ENCODE measurements around the gene SFXN4. TPM values are rescaled to one million over a fixed set of nuclear protein-coding genes. Genes with fewer than 3 reads are reported as not detected.

The SFXN4 gene
- total RNA-seq, 1 experiment from 2014 or later = 21.9 TPM

GRCh38 chr10:119207713-119208552 lies 42.4 kb upstream of the SFXN4 start:
- Histone ChIP-seq H3K56ac (ENCODE audit: insufficient read length, low read depth, low read length) (no peak overlapping the region), H4K91ac (ENCODE audit: insufficient read length, low read depth, low read length) (no peak overlapping the region), H3K9ac (ENCODE audit: extremely low read depth, insufficient read length, low read length) (no peak overlapping the region), H3K4ac (ENCODE audit: low read depth, low read length) (no peak overlapping the region), H3K4me1 (ENCODE audit: insufficient read depth, low read length) (no peaks in the 10 kb centered on the region), H3K18ac (ENCODE audit: insufficient read length, low read depth, low read length) (no peak overlapping the region), H4K8ac (replicated peaks; ENCODE audit: insufficient read length, low read depth, low read length) (no peak overlapping the region), H2BK5ac (ENCODE audit: insufficient read length, low read length) (no peak overlapping the region), H3K23ac (ENCODE audit: insufficient read length, low read depth, low read length) (no peak overlapping the region), H2AFZ (ENCODE audit: low read length) (no peak overlapping the region), H3K14ac (ENCODE audit: insufficient read depth, low read length) (no peak overlapping the region; the same call in 1 of the 2 replicates), H4K5ac (ENCODE audit: insufficient read length, low read depth, low read length) (no peak overlapping the region), H2BK20ac (ENCODE audit: low read depth, low read length, poor library complexity, severe bottlenecking) (no peak overlapping the region), H3K27ac (ENCODE audit: insufficient read length, low read depth, low read length) (no peak overlapping the region), H3T11ph (ENCODE audit: low read length) (no peak overlapping the region), H2BK15ac (ENCODE audit: low read depth, low read length) (no peak overlapping the region), H4K20me1 (ENCODE audit: control insufficient read depth, insufficient read depth, insufficient read length) (no peaks in the 10 kb centered on the region), H3K27me3 (ENCODE audit: insufficient read depth, low read length) (peaks cover 12% of the 10 kb centered on the region; the same call in 1 of the 2 replicates), H3K23me2 (ENCODE audit: insufficient read length, low read depth, low read length, poor library complexity, severe bottlenecking) (peaks cover 6% of the 10 kb centered on the region), H3K79me1 (ENCODE audit: insufficient read depth, low read depth, low read length, poor library complexity, severe bottlenecking) (no peaks in the 10 kb centered on the region), H3K4me2 (ENCODE audit: insufficient read depth, insufficient read length, low read length) (peak overlapping the region; percentile 68), H2BK12ac (ENCODE audit: insufficient read length, low read depth, low read length) (no peak overlapping the region), H2AK5ac (ENCODE audit: insufficient read length, low read length) (no peak overlapping the region), H3K9me3 (ENCODE audit: control insufficient read depth, low read depth, low read length) (no peaks in the 10 kb centered on the region), H3K79me2 (ENCODE audit: insufficient read depth, low read length) (no peaks in the 10 kb centered on the region), H2BK120ac (ENCODE audit: low read depth, low read length, poor library complexity, severe bottlenecking) (no peak overlapping the region)
- no CpG with 5 or more reads among the region's 62 CpGs for WGBS (ENCODE audit: extremely low coverage, insufficient read length, low lambda C conversion rate)
- Mint-ChIP-seq H3K27me3 (ENCODE audit: low read depth) (peaks cover 24% of the 10 kb centered on the region), H3K9me3 (no peaks in the 10 kb centered on the region; a peak in 2 of 5 replicates), H3K4me1 (peaks cover 41 to 43% of the 10 kb centered on the region in 2 experiments), H3K36me3 (ENCODE audit: insufficient read depth in 1 of 3, low read depth in 3 of 3) (no peaks in the 10 kb centered on the region; a peak in 1 of 7 replicates), H3K27ac (no peak overlapping the region), H3K4me3 (peak overlapping the region; percentile 65 to 87)
- TF ChIP-seq CTCF (conservative IDR thresholded peaks at IDR 0.05) = no peak
- no peak for DNase-seq

Data from H9 (cell line).